H1 (cell line): ENCODE measurements around the gene WNT11. TPM values are rescaled to one million over a fixed set of nuclear protein-coding genes. Genes with fewer than 3 reads are reported as not detected.

ENCODE experiments used
- CTCF ChIA-PET: fragments of 300-600 bp; sonication (Branson Sonifier 250); formaldehyde crosslinking; loops from one replicate; lab custom pipeline; 2021; ENCODE audit not compliant: partially characterized antibody; lab: Charles Lee
- POLR2A ChIA-PET: fragments of 300-600 bp; sonication (Branson Sonifier 250); formaldehyde crosslinking; loops from one replicate; lab custom pipeline; 2021; ENCODE audit warnings: inconsistent platforms; ENCODE audit not compliant: partially characterized antibody; lab: Charles Lee
- DNase-seq, 2 experiments: peaks; one replicate each; pipeline versions ENCODE4 v3.0.0 to v3.0.0-alpha.2; 2010 to 2022; ENCODE audit warnings: low spot score in 2 of 2, low read depth in 1 of 2, mixed read lengths in 1 of 2
- FAIRE-seq: peaks from 2 replicates; lab custom pipeline; 2011; peaks lifted over from hg19 to GRCh38; lab: Jason Lieb, UNC
- H2AFZ ChIP-seq: 2 replicates; pipeline ENCODE4 v1.8.1; 2012; ENCODE audit warnings: low read length, inconsistent platforms
- H2AK5ac ChIP-seq: 2 replicates; pipeline ENCODE4 v1.6.1; 2013; ENCODE audit warnings: low read depth, low read length
- H2BK120ac ChIP-seq: replicated peaks from 2 replicates; pipeline ENCODE3; 2013; ENCODE audit warnings: low read depth, low read length, inconsistent platforms
- H2BK12ac ChIP-seq: 2 replicates; pipeline ENCODE4 v1.6.1; 2013; ENCODE audit warnings: low read depth, low read length
- H2BK15ac ChIP-seq: 2 replicates; pipeline ENCODE4 v1.6.1; 2013; ENCODE audit warnings: low read length
- H2BK20ac ChIP-seq: 2 replicates; pipeline ENCODE4 v1.6.1; 2013; ENCODE audit warnings: low read length
- H2BK5ac ChIP-seq: 2 replicates; pipeline ENCODE4 v1.6.1; 2013; ENCODE audit warnings: low read depth, low read length
- H3K14ac ChIP-seq: 2 replicates; pipeline ENCODE4 v1.6.1; 2013; ENCODE audit warnings: inconsistent platforms; ENCODE audit not compliant: insufficient read length
- H3K18ac ChIP-seq: 2 replicates; pipeline ENCODE4 v1.6.1; 2013; ENCODE audit warnings: low read length; ENCODE audit errors: extremely low read depth
- H3K23ac ChIP-seq: 2 replicates; pipeline ENCODE4 v1.6.1; 2013; ENCODE audit warnings: inconsistent platforms; ENCODE audit not compliant: insufficient read length
- H3K23me2 ChIP-seq: 2 replicates; pipeline ENCODE4 v1.6.1; 2013; ENCODE audit warnings: low read depth, low read length
- H3K27ac ChIP-seq: 2 replicates; pipeline ENCODE4 v1.6.1; 2011; ENCODE audit warnings: low read depth, low read length, inconsistent platforms
- H3K27me3 ChIP-seq, 4 experiments: replicated peaks in 1 of 4; 1 replicate in 1 of 4; 2 replicates in 3 of 4; pipeline versions ENCODE4 v1.6.1 to v1.8.1; 2011 to 2013; ENCODE audit warnings: low read length in 3 of 4, mild to moderate bottlenecking in 3 of 4, inconsistent platforms in 2 of 4, mixed read lengths in 2 of 4, moderate library complexity in 1 of 4; ENCODE audit not compliant: control insufficient read depth in 3 of 4, insufficient read depth in 3 of 4; ENCODE audit errors: extremely low read depth in 1 of 4
- H3K36me3 ChIP-seq, 4 experiments: 2 replicates each; pipeline versions ENCODE4 v1.6.1 to v1.8.1; 2011 to 2013; ENCODE audit warnings: mild to moderate bottlenecking in 4 of 4, low read length in 3 of 4, moderate library complexity in 2 of 4, control low read depth in 1 of 4, inconsistent platforms in 1 of 4; ENCODE audit not compliant: insufficient read depth in 4 of 4, control insufficient read depth in 2 of 4
- H3K4ac ChIP-seq: replicated peaks from 2 replicates; pipeline ENCODE3; 2013; ENCODE audit warnings: low read length, low read depth, mixed read lengths, inconsistent platforms; ENCODE audit not compliant: insufficient read length
- H3K4me1 ChIP-seq, 4 experiments: replicated peaks in 1 of 4; 1 replicate in 1 of 4; 2 replicates in 3 of 4; pipeline versions ENCODE4 v1.6.1 to v1.8.1; 2011 to 2013; ENCODE audit warnings: low read length in 3 of 4, inconsistent platforms in 2 of 4, mixed read lengths in 1 of 4; ENCODE audit not compliant: insufficient read depth in 4 of 4, control insufficient read depth in 3 of 4
- H3K4me2 ChIP-seq, 2 experiments: 2 replicates each; pipeline versions ENCODE4 v1.6.1 to v1.8.1; 2011 to 2013; ENCODE audit warnings: low read depth in 2 of 2, low read length in 2 of 2, control low read depth in 1 of 2, inconsistent platforms in 1 of 2, mild to moderate bottlenecking in 1 of 2; ENCODE audit not compliant: insufficient read depth in 1 of 2
- H3K4me3 ChIP-seq, 4 experiments: fragments of 200-600, 300-600 bp in 1 of 4; sonication (generic), shearing (Covaris generic), sonication (Bioruptor Twin) in 1 of 4; 2 replicates each; pipeline versions ENCODE4 v1.5.1 to v1.8.1; 2011 to 2016; ENCODE audit warnings: low read length in 4 of 4, low read depth in 3 of 4, control low read depth in 2 of 4, inconsistent platforms in 2 of 4, mild to moderate bottlenecking in 2 of 4, mixed read lengths in 1 of 4, moderate library complexity in 1 of 4; ENCODE audit not compliant: insufficient read depth in 2 of 4; ENCODE audit errors: extremely low read depth in 1 of 4
- H3K56ac ChIP-seq: replicated peaks from 2 replicates; pipeline ENCODE3; 2013; ENCODE audit warnings: low read depth, mild to moderate bottlenecking, mixed read lengths, low read length, inconsistent platforms; ENCODE audit not compliant: insufficient read length
- H3K79me1 ChIP-seq: 2 replicates; pipeline ENCODE4 v1.6.1; 2013; ENCODE audit warnings: low read depth, low read length, control low read depth
- H3K79me2 ChIP-seq, 2 experiments: 2 replicates each; pipeline versions ENCODE4 v1.6.1 to v1.8.1; 2012 to 2013; ENCODE audit warnings: low read length in 2 of 2, mild to moderate bottlenecking in 2 of 2, inconsistent platforms in 1 of 2; ENCODE audit not compliant: insufficient read depth in 2 of 2, control insufficient read depth in 1 of 2
- H3K9ac ChIP-seq, 4 experiments: replicated peaks in 1 of 4; 1 replicate in 1 of 4; 2 replicates in 3 of 4; pipeline versions ENCODE4 v1.6.1 to v1.8.1; 2011 to 2013; ENCODE audit warnings: low read depth in 3 of 4, low read length in 3 of 4, control low read depth in 2 of 4, mild to moderate bottlenecking in 2 of 4, moderate library complexity in 2 of 4, inconsistent platforms in 1 of 4; ENCODE audit errors: extremely low read depth in 1 of 4
- H3K9me3 ChIP-seq, 2 experiments: 2 replicates each; pipeline versions ENCODE4 v1.6.1 to v1.8.1; 2012 to 2013; ENCODE audit warnings: mild to moderate bottlenecking in 2 of 2, moderate library complexity in 2 of 2, control low read depth in 1 of 2, inconsistent platforms in 1 of 2, low read depth in 1 of 2, low read length in 1 of 2, mixed read lengths in 1 of 2; ENCODE audit not compliant: insufficient read depth in 2 of 2
- H4K20me1 ChIP-seq, 2 experiments: replicated peaks in 1 of 2; 2 replicates each; pipeline versions ENCODE3 to v1.8.1; 2011 to 2013; ENCODE audit warnings: inconsistent platforms in 2 of 2, low read length in 2 of 2, mild to moderate bottlenecking in 1 of 2; ENCODE audit not compliant: insufficient read depth in 2 of 2, control insufficient read depth in 1 of 2
- H4K5ac ChIP-seq: 2 replicates; pipeline ENCODE4 v1.6.1; 2013; ENCODE audit warnings: low read length, low read depth, mixed read lengths, inconsistent platforms; ENCODE audit not compliant: insufficient read length
- H4K8ac ChIP-seq: 2 replicates; pipeline ENCODE4 v1.8.0; 2013; ENCODE audit warnings: mild to moderate bottlenecking, moderate library complexity, low read length, inconsistent platforms; ENCODE audit not compliant: insufficient read depth; ENCODE audit errors: extremely low read depth
- H4K91ac ChIP-seq: replicated peaks from 2 replicates; pipeline ENCODE3; 2013; ENCODE audit warnings: low read length, mixed read lengths, inconsistent platforms; ENCODE audit not compliant: insufficient read length
- BRCA1 ChIP-seq: IDR thresholded peaks from 2 replicates; pipeline ENCODE4 v1.6.1; 2012; ENCODE audit warnings: low read depth, low read length, improper control_type of control experiment
- EGR1 ChIP-seq: IDR thresholded peaks from 2 replicates; pipeline ENCODE4 v1.6.1; 2011; ENCODE audit warnings: low read depth, low read length, borderline replicate concordance
- EZH2 ChIP-seq: fragments of 200-600 bp; sonication (generic); IDR thresholded peaks from 2 replicates; pipeline ENCODE4 v1.7.1; 2012; ENCODE audit warnings: low read depth, mild to moderate bottlenecking, moderate library complexity, low read length, inconsistent platforms; ENCODE audit not compliant: severe bottlenecking
- KDM4A ChIP-seq: IDR thresholded peaks from one replicate; pipeline ENCODE4 v1.7.1; 2012; ENCODE audit warnings: low read depth, mild to moderate bottlenecking, moderate library complexity, low read length, inconsistent platforms; ENCODE audit not compliant: severe bottlenecking
- MAFK ChIP-seq: IDR thresholded peaks from 2 replicates; pipeline ENCODE4 v1.6.1; 2012; ENCODE audit warnings: low read depth, mild to moderate bottlenecking, improper control_type of control experiment, low read length
- POU5F1 ChIP-seq: IDR thresholded peaks from 2 replicates; pipeline ENCODE4 v1.6.1; 2011; ENCODE audit warnings: low read depth, mild to moderate bottlenecking, low read length, moderate library complexity
- RNF2 ChIP-seq: fragments of 200-900, 300-1000 bp; sonication (generic); IDR thresholded peaks from 2 replicates; pipeline ENCODE4 v1.7.1; 2016; ENCODE audit warnings: borderline replicate concordance, low read depth, mild to moderate bottlenecking, antibody characterized with exemption, low read length; ENCODE audit not compliant: poor library complexity, severe bottlenecking; ENCODE audit errors: missing control alignments
- RXRA ChIP-seq: IDR thresholded peaks from 2 replicates; pipeline ENCODE4 v1.6.1; 2011; ENCODE audit warnings: low read depth, mild to moderate bottlenecking, low read length, moderate library complexity; ENCODE audit not compliant: insufficient read depth
- SRF ChIP-seq: IDR thresholded peaks from 2 replicates; pipeline ENCODE4 v1.6.1; 2011; ENCODE audit warnings: mild to moderate bottlenecking, low read depth, low read length, moderate library complexity
- TEAD4 ChIP-seq: IDR thresholded peaks from 2 replicates; pipeline ENCODE4 v1.6.1; 2012; ENCODE audit warnings: low read depth, low read length, inconsistent platforms, mixed read lengths
- WGBS, 2 experiments: shearing (Covaris generic) in 1 of 2; methylation state at CpG; one replicate each; pipeline versions ENCODE4 v1.1.6 to v1.1.7; 2013 to 2015; ENCODE audit warnings: low lambda C conversion rate in 2 of 2, mixed read lengths in 2 of 2, inconsistent platforms in 1 of 2, low coverage in 1 of 2, missing lambda C conversion rate in 1 of 2; ENCODE audit not compliant: insufficient replicate concordance in 2 of 2, insufficient coverage in 1 of 2, insufficient read length in 1 of 2; ENCODE audit errors: extremely low coverage in 1 of 2, missing lambda C conversion rate in 1 of 2; 5-methylcytosine and 5-hydroxymethylcytosine counted together
- polyA plus RNA-seq, 7 experiments: library from polyadenylated mRNA; depleted of rRNA in 3 of 7; stranded (reverse) in 5 of 7; unstranded in 2 of 7; fragments of >200 nt in 5 of 7; fragments of 200-250 nt in 2 of 7; gene quantifications; 1 replicate in 5 of 7; 2 replicates in 1 of 7; 4 replicates in 1 of 7; pipeline versions ENCODE4 v1.2.1 to v1.2.3, GENCODE V29; 2011 to 2013; ENCODE audit warnings: missing spikeins in 2 of 7, mixed read lengths in 2 of 7
- total RNA-seq: library from RNA; stranded (reverse); fragmentation: NEBNext Ultra II Directional; extraction: Animal tissue kit (Norgen Biotek cat#: 25700); gene quantifications from 2 replicates; pipeline ENCODE4 v1.2.1, GENCODE V29; 2021
- TF ChIP-seq, protein P1 (sequence below): IDR thresholded peaks from 2 replicates; pipeline ENCODE4 v1.6.1; 2012; ENCODE audit warnings: inconsistent platforms

Gene WNT11
- total and polyA plus RNA-seq, 2 of the 8 experiments (the other 6 are each of a cell fraction or from before 2014, with no cell fraction given) = 0.11 to 0.45 TPM

DNA sequence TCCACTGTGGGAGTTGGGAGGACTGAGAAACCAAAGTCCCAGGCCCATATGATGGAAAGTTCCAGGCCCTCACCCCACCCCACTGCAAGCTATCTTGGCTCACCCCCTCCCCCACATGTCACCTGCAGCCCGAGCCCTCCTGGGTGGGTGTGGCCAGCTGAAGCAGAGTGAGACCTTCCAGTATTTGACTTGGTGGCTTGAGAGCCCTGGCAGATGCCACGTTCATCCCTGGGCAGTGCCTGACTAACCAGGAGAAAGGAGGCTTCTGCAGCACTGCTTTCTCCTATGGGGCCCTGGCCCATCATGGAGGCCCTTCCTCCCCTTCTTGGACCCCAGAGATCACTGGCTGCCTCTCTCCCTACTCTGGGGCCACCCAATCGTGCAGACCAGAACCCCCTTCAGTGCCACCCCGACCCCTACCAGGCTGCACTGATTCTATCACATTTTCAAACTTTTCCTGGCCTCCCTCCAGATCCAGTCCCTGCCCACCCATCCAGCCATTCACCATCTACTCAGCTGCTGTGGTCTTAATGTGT is 38.1 kb upstream of the WNT11 start:
- no peak overlapping the region for H3K4ac ChIP-seq
- H3K27ac ChIP-seq = no peak overlapping the region
- H2BK120ac ChIP-seq = no peak overlapping the region
- no peaks in the 10 kb centered on the region for H4K20me1 ChIP-seq
- H3K79me2 ChIP-seq = no peaks in the 10 kb centered on the region
- peaks cover 2 to 18% (median 16%) of the 10 kb centered on the region in 4 experiments for H3K27me3 ChIP-seq
- peaks cover 2% of the 10 kb centered on the region; the same call in 1 of the 2 replicates for H3K23me2 ChIP-seq
- no peak overlapping the region; the same call in 1 of the 2 replicates for H4K8ac ChIP-seq
- H3K4me3 ChIP-seq = peak overlapping the region in 1 of 4 experiments; percentile 51; a peak in 1 of 8 replicates
- peaks cover 0 to 14% (median 8%) of the 10 kb centered on the region in 4 experiments; a peak in 6 of 7 replicates for H3K4me1 ChIP-seq
- H3K4me2 ChIP-seq = peak overlapping the region in 1 of 2 experiments; percentile 69; a peak in 2 of 4 replicates
- ChIA-PET CTCF (interaction anchor here (0.6 to 11.7 kb wide), 14 partner anchors 12 to 790 kb away, joined by 3 to 83 read pairs (median 6); partner anchors contain the start of gene WNT11), POLR2A (interaction anchor here (0.7 to 5.9 kb wide), 7 partner anchors 9 to 65 kb away, joined by 3 to 38 read pairs (median 3); no protein-coding TSS in a partner anchor)
- no peak overlapping the region for H3K56ac ChIP-seq
- no peak overlapping the region for H2BK15ac ChIP-seq
- H2BK5ac ChIP-seq = no peak overlapping the region
- WGBS, 2 experiments = 82% methylated on average over 4 of the region's 4 CpGs; no CpG with 5 or more reads in 1 of the 2 experiments
- no peak overlapping the region for H3K9ac ChIP-seq
- no peak for FAIRE-seq
- no peak overlapping the region for H4K5ac ChIP-seq
- no peaks in the 10 kb centered on the region for H3K36me3 ChIP-seq
- no peak overlapping the region for H2BK12ac ChIP-seq
- DNase-seq = no peak
- H2AK5ac ChIP-seq = no peak overlapping the region
- no peak overlapping the region for H2BK20ac ChIP-seq
- H4K91ac ChIP-seq = no peak overlapping the region
- H3K14ac ChIP-seq = no peak overlapping the region
- no peaks in the 10 kb centered on the region for H3K79me1 ChIP-seq
- H3K18ac ChIP-seq = no peak overlapping the region
- H3K23ac ChIP-seq = no peak overlapping the region
- H3K9me3 ChIP-seq = no peaks in the 10 kb centered on the region
- H2AFZ ChIP-seq = no peak overlapping the region
- TF ChIP-seq POU5F1 (no peak), BRCA1 (no peak), RNF2 (no peak), EZH2 (no peak), TEAD4 (no peak), KDM4A (no peak), RXRA (no peak), SRF (no peak), MAFK (no peak), EGR1 (no peak)
- TF ChIP-seq, protein P1, sequence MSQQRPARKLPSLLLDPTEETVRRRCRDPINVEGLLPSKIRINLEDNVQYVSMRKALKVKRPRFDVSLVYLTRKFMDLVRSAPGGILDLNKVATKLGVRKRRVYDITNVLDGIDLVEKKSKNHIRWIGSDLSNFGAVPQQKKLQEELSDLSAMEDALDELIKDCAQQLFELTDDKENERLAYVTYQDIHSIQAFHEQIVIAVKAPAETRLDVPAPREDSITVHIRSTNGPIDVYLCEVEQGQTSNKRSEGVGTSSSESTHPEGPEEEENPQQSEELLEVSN = no peak
